Psoas muscle (tissue), 8 donors: ENCODE data around the gene ZNF135. TPM values are rescaled to one million over a fixed set of nuclear protein-coding genes. Genes with fewer than 3 reads are reported as not detected.
A peak's percentile ranks its signal among the peaks of the same experiment; 100 is the strongest.

Experiments used
- ATAC-seq, 4 donors: fragments of 200-7000 bp; cut with Tn5 transposase; one replicate each; pipeline ENCODE4 v1.9.1; 2020; ENCODE audit warnings: moderate library complexity in 3 of 4, mild to moderate bottlenecking in 2 of 4
- DNase-seq, 2 donors: peaks; one replicate each; pipeline ENCODE4 v3.0.0-alpha.2; 2020
- H3K27ac ChIP-seq: fragments of 200-600 bp; one replicate; pipeline ENCODE4 v1.8.0; 2022
- H3K27me3 ChIP-seq, 3 donors: fragments of 200-600 bp in 1 of 3; one replicate each; pipeline versions ENCODE4 v1.6.1 to v1.8.0; 2013 to 2022; ENCODE audit warnings: low read length in 2 of 3, mild to moderate bottlenecking in 2 of 3, moderate library complexity in 1 of 3; ENCODE audit not compliant: insufficient read depth in 3 of 3
- H3K36me3 ChIP-seq, 2 donors: fragments of 200-600 bp in 1 of 2; one replicate each; pipeline versions ENCODE4 v1.6.1 to v1.8.0; 2013 to 2022; ENCODE audit warnings: low read depth in 1 of 2, mild to moderate bottlenecking in 1 of 2, moderate library complexity in 1 of 2; ENCODE audit not compliant: insufficient read depth in 1 of 2
- H3K4me1 ChIP-seq: fragments of 200-600 bp; one replicate; pipeline ENCODE4 v1.8.0; 2022
- H3K4me3 ChIP-seq: fragments of 200-600 bp; one replicate; pipeline ENCODE4 v1.8.0; 2022; ENCODE audit warnings: mild to moderate bottlenecking
- H3K9me3 ChIP-seq: fragments of 200-600 bp; one replicate; pipeline ENCODE4 v1.8.0; 2022
- CTCF ChIP-seq: fragments of 200-600 bp; IDR thresholded peaks from one replicate; pipeline ENCODE4 v1.8.0; 2022; ENCODE audit warnings: antibody characterized with exemption
- WGBS, 3 donors: extraction: QIAGEN DNeasy Blood & Tissue Kit; methylation state at CpG; one replicate each; pipeline versions ENCODE4 v1.1.6 to v1.1.7; 2013; 5-methylcytosine and 5-hydroxymethylcytosine counted together
- intact Hi-C, 2 donors: fragments of 100-400 bp; cut with DNase I; formaldehyde crosslinking; loops; one replicate each; pipeline versions ENCODE4 v1.11.0 to v1.14.2; 2022
- polyA plus RNA-seq, 3 donors: library from polyadenylated mRNA; stranded (reverse); fragments of 200-250 nt; gene quantifications; one replicate each; pipeline ENCODE4 v1.2.3, GENCODE V29; 2013
- total RNA-seq, 4 donors: library from RNA; stranded (reverse); fragmentation: NEBNext Ultra II Directional in 2 of 4; extraction: Animal tissue kit (Norgen Biotek cat#: 25700) in 2 of 4; gene quantifications; one replicate each; pipeline versions ENCODE4 v1.2.1 to v1.2.4, GENCODE V29; 2021 to 2023
- donor health status: healthy with polysubstance abuse.
- donor health status: DM: no; HTN: no; CAD: no; lungs with moderate emphysema.
- donor health status: Bipolar disorder and iron deficiency.
- donor health status: healthy.
- donor health status: DM: yes; HTN: yes; CAD: no.
- donor health status: DM: no; HTN: no; CAD: no.
- donor health status: DM: no; HTN: no; CAD: no.
- donor health status: DM: yes; HTN: yes; CAD: no.

Gene ZNF135
- total and polyA plus RNA-seq, 7 donors: 0.87 to 1.7 (median 1.2) TPM

- H3K36me3 ChIP-seq: peaks cover 0 to under 1% of the 10 kb centered on the region in 2 donors
- peaks cover 0 to 11% (median 2%) of the 10 kb centered on the region in 3 donors for H3K27me3 ChIP-seq
- H3K4me3 ChIP-seq: no peak overlapping the region
- DNase-seq (no peak), ATAC-seq (no peak)
- no peaks in the 10 kb centered on the region for H3K4me1 ChIP-seq
- intact Hi-C loops: no loop called here
- no peak for TF ChIP-seq CTCF
- H3K27ac ChIP-seq: no peak overlapping the region
- 95 to 96% (median 96%) methylated on average over 8 of the region's 8 CpGs for WGBS, 3 donors
- H3K9me3 ChIP-seq: peaks cover 30% of the 10 kb centered on the region
These were observed 2.2 kb upstream of the ZNF135 start for GRCh38 chr19:58056861-58057260.

GRCh38 chr19:58058467-58058866, 615 bp upstream of the ZNF135 start:
- DNase-seq (no peak), ATAC-seq (no peak)
- peak overlapping the region; percentile 82 for H3K4me3 ChIP-seq
- WGBS, 3 donors: 79 to 85% (median 81%) methylated on average over 13 of the region's 13 CpGs
- intact Hi-C loops: no loop called here
- no peaks in the 10 kb centered on the region for H3K4me1 ChIP-seq
- H3K36me3 ChIP-seq: peaks cover 0 to 7% of the 10 kb centered on the region in 2 donors
- H3K27ac ChIP-seq: peak overlapping the region; percentile 91
- no peak for TF ChIP-seq CTCF
- H3K9me3 ChIP-seq: peaks cover 29% of the 10 kb centered on the region
- H3K27me3 ChIP-seq: peaks cover 0 to 11% (median 1%) of the 10 kb centered on the region in 3 donors

- DNase-seq (peak in 1 of 2 donors; percentile 22), ATAC-seq (peak in 1 of 4 donors; percentile 28)
- peaks cover 0 to 19% of the 10 kb centered on the region in 2 donors for H3K36me3 ChIP-seq
- no peak for TF ChIP-seq CTCF
- peaks cover 35% of the 10 kb centered on the region for H3K9me3 ChIP-seq
- no peaks in the 10 kb centered on the region for H3K4me1 ChIP-seq
- 3 to 8% (median 8%) methylated on average over 26 to 28 of the region's 28 CpGs for WGBS, 3 donors
- H3K27me3 ChIP-seq: peaks cover 0 to 8% (median 0%) of the 10 kb centered on the region in 3 donors
- H3K27ac ChIP-seq: peak overlapping the region; percentile 91
- H3K4me3 ChIP-seq: peak overlapping the region; percentile 82
- intact Hi-C loops: loop anchor here in 1 of 2 donors (2.0 kb wide), 1 partner anchor 39 kb away; the partner anchor contains the start of gene ZSCAN18
These were observed 593 bp downstream of the ZNF135 start for GRCh38 chr19:58059671-58060078.

- WGBS, 3 donors: 76 to 90% (median 84%) methylated on average over 23 to 24 of the region's 24 CpGs
- intact Hi-C loops: loop anchor here in 1 of 2 donors (2.0 kb wide), 1 partner anchor 39 kb away; the partner anchor contains the start of gene ZSCAN18
- Histone ChIP-seq H3K36me3 (peaks cover 4 to 24% of the 10 kb centered on the region in 2 donors), H3K27ac (no peak overlapping the region), H3K27me3 (peaks cover 0 to 2% (median 0%) of the 10 kb centered on the region in 3 donors), H3K4me1 (no peaks in the 10 kb centered on the region), H3K4me3 (peak overlapping the region; percentile 82), H3K9me3 (peaks cover 41% of the 10 kb centered on the region)
- ATAC-seq (no peak), DNase-seq (no peak)
- no peak for TF ChIP-seq CTCF
These were observed 1.1 kb downstream of the ZNF135 start for GRCh38 chr19:58060231-58060630.

- H3K27ac ChIP-seq: no peak overlapping the region
- intact Hi-C loops: no loop called here
- no peaks in the 10 kb centered on the region for H3K27me3 ChIP-seq
- H3K9me3 ChIP-seq: peaks cover 63% of the 10 kb centered on the region
- H3K4me1 ChIP-seq: no peaks in the 10 kb centered on the region
- ATAC-seq (no peak), DNase-seq (no peak)
- H3K36me3 ChIP-seq: peaks cover 11 to 50% of the 10 kb centered on the region in 2 donors
- 97 to 98% (median 97%) methylated on average over 3 of the region's 3 CpGs for WGBS, 3 donors
- H3K4me3 ChIP-seq: no peak overlapping the region
- TF ChIP-seq CTCF: no peak
These were observed 4.6 kb downstream of the ZNF135 start for GRCh38 chr19:58063712-58064111.
